ENCODE data around the gene FLRT1. TPM values are rescaled to one million over a fixed set of nuclear protein-coding genes. Genes with fewer than 3 reads are reported as not detected.

The FLRT1 gene
- total RNA-seq, 2 experiments from 2014 or later, result not detected

- H3K27me3 Mint-ChIP-seq, result peaks cover 29% of the 10 kb centered on the region
- ATAC-seq (no peak), DNase-seq (no peak)
- H3K36me3 Mint-ChIP-seq (ENCODE audit: low read depth), result no peaks in the 10 kb centered on the region
- intact Hi-C loops (cut with micrococcal nuclease), result no loop called here
- H3K4me3 Mint-ChIP-seq, result no peak overlapping the region
- no peak overlapping the region for H3K27ac Mint-ChIP-seq
- ChIA-PET POLR2A (no interaction called here), CTCF (interaction anchor here (1.3 to 1.9 kb wide), 2 partner anchors 16 to 141 kb away, joined by 3 to 6 read pairs; no protein-coding TSS in a partner anchor)
- no peak for TF ChIP-seq CTCF (IDR thresholded peaks at IDR 0.05)
- peaks cover 10% of the 10 kb centered on the region for H3K9me3 Mint-ChIP-seq
- H3K4me1 Mint-ChIP-seq (ENCODE audit: low read depth), result peaks cover 7% of the 10 kb centered on the region
Measured at GRCh38 chr11:64006398-64006797, 29.3 kb upstream of the FLRT1 start.

GRCh38 chr11:64007160-64007628, 28.5 kb upstream of the FLRT1 start:
- ChIA-PET CTCF (interaction anchor here (1.1 to 1.9 kb wide), 2 partner anchors 40 to 140 kb away, joined by 4 to 6 read pairs; no protein-coding TSS in a partner anchor), POLR2A (interaction anchor here (1.0 kb wide), 1 partner anchor 18 kb away, joined by 4 read pairs; no protein-coding TSS in a partner anchor)
- H3K27me3 Mint-ChIP-seq, result peaks cover 29% of the 10 kb centered on the region
- ATAC-seq (peak; percentile 11), DNase-seq (no peak)
- no peak overlapping the region for H3K4me3 Mint-ChIP-seq
- H3K27ac Mint-ChIP-seq, result no peak overlapping the region
- peaks cover 7% of the 10 kb centered on the region for H3K4me1 Mint-ChIP-seq (ENCODE audit: low read depth)
- intact Hi-C loops (cut with micrococcal nuclease), result no loop called here
- H3K9me3 Mint-ChIP-seq, result peaks cover 10% of the 10 kb centered on the region
- H3K36me3 Mint-ChIP-seq (ENCODE audit: low read depth), result no peaks in the 10 kb centered on the region
- no peak for TF ChIP-seq CTCF (IDR thresholded peaks at IDR 0.05)

GRCh38 chr11:64007629-64008282, 28.0 kb upstream of the FLRT1 start:
- Mint-ChIP-seq H3K4me3 (no peak overlapping the region), H3K27me3 (peaks cover 29% of the 10 kb centered on the region), H3K9me3 (peaks cover 10% of the 10 kb centered on the region), H3K27ac (no peak overlapping the region), H3K36me3 (ENCODE audit: low read depth) (no peaks in the 10 kb centered on the region), H3K4me1 (ENCODE audit: low read depth) (peaks cover 7% of the 10 kb centered on the region)
- DNase-seq, result peak; percentile 8
- TF ChIP-seq CTCF (IDR thresholded peaks at IDR 0.05), result no peak
- intact Hi-C loops (cut with micrococcal nuclease), result no loop called here
- ChIA-PET CTCF (interaction anchor here (1.1 to 1.9 kb wide), 2 partner anchors 40 to 140 kb away, joined by 4 to 6 read pairs; no protein-coding TSS in a partner anchor), POLR2A (interaction anchor here (1.0 kb wide), 1 partner anchor 17 kb away, joined by 4 read pairs; no protein-coding TSS in a partner anchor)
- peak; percentile 56 for ATAC-seq

GRCh38 chr11:64008283-64008913, 27.3 kb upstream of the FLRT1 start:
- POLR2A ChIA-PET, result no interaction called here
- no peak overlapping the region for H3K27ac Mint-ChIP-seq
- no peak for TF ChIP-seq CTCF (IDR thresholded peaks at IDR 0.05)
- ATAC-seq (no peak), DNase-seq (no peak)
- H3K9me3 Mint-ChIP-seq, result peaks cover 10% of the 10 kb centered on the region
- H3K4me1 Mint-ChIP-seq (ENCODE audit: low read depth), result peaks cover 7% of the 10 kb centered on the region
- intact Hi-C loops (cut with micrococcal nuclease), result no loop called here
- H3K36me3 Mint-ChIP-seq (ENCODE audit: low read depth), result no peaks in the 10 kb centered on the region
- no peak overlapping the region for H3K4me3 Mint-ChIP-seq
- CTCF ChIA-PET, result interaction anchor here (1.0 to 1.1 kb wide), 2 partner anchors 8 to 41 kb away, joined by 3 to 4 read pairs; no protein-coding TSS in a partner anchor
- peaks cover 29% of the 10 kb centered on the region for H3K27me3 Mint-ChIP-seq
